HEK293T (cell line): ENCODE measurements around the gene ALK.
A peak's percentile ranks its signal among the peaks of the same experiment; 100 is the strongest.

ENCODE experiments used
- CTCF ChIA-PET: fragments of 350-600 bp; formaldehyde crosslinking; extraction: SDS; loops from one replicate; lab custom pipeline; 2021; ENCODE audit warnings: antibody characterized with exemption, inconsistent platforms; lab: Yijun Ruan, JAX
- POLR2A ChIA-PET: fragments of 350-600 bp; formaldehyde crosslinking; extraction: SDS; loops from one replicate; lab custom pipeline; 2020; ENCODE audit warnings: antibody characterized with exemption, inconsistent platforms; lab: Yijun Ruan, JAX
- DNase-seq: peaks from one replicate; pipeline ENCODE4 v3.0.0; 2012; ENCODE audit warnings: mixed read lengths; ENCODE audit errors: extremely low spot score
- ARNT ChIP-seq: fragments of 450-650 bp; IDR thresholded peaks from 2 replicates; pipeline ENCODE4 v1.6.1; 2017; ENCODE audit warnings: mild to moderate bottlenecking
- BHLHE40 ChIP-seq: fragments of 450-650 bp; IDR thresholded peaks from 2 replicates; pipeline ENCODE4 v1.6.1; 2016; ENCODE audit warnings: mild to moderate bottlenecking, moderate library complexity, borderline replicate concordance
- CTBP1 ChIP-seq: fragments of 450-650 bp; IDR thresholded peaks from 2 replicates; pipeline ENCODE4 v1.6.1; 2016; ENCODE audit warnings: borderline replicate concordance
- ELF4 ChIP-seq: fragments of 450-650 bp; IDR thresholded peaks from 2 replicates; pipeline ENCODE4 v1.6.1; 2017; ENCODE audit warnings: antibody characterized with exemption
- FOXA1 ChIP-seq: fragments of 450-650 bp; IDR thresholded peaks from 2 replicates; pipeline ENCODE4 v1.6.1; 2016; ENCODE audit warnings: mild to moderate bottlenecking
- FOXK2 ChIP-seq: fragments of 450-650 bp; IDR thresholded peaks from 2 replicates; pipeline ENCODE4 v1.6.1; 2016; ENCODE audit warnings: mild to moderate bottlenecking
- FOXM1 ChIP-seq: fragments of 450-650 bp; IDR thresholded peaks from 2 replicates; pipeline ENCODE4 v1.6.1; 2017; ENCODE audit warnings: mild to moderate bottlenecking, borderline replicate concordance
- HDGF ChIP-seq: fragments of 450-650 bp; IDR thresholded peaks from 2 replicates; pipeline ENCODE4 v1.6.1; 2017; ENCODE audit warnings: antibody characterized with exemption, borderline replicate concordance
- L3MBTL2 ChIP-seq: fragments of 450-650 bp; conservative IDR thresholded peaks from 2 replicates; pipeline ENCODE4 v1.6.1; 2016; ENCODE audit warnings: mild to moderate bottlenecking
- LEF1 ChIP-seq: fragments of 450-650 bp; IDR thresholded peaks from 2 replicates; pipeline ENCODE4 v1.6.1; 2017; ENCODE audit warnings: mild to moderate bottlenecking, borderline replicate concordance
- NFRKB ChIP-seq: fragments of 450-650 bp; IDR thresholded peaks from 2 replicates; pipeline ENCODE4 v1.6.1; 2016; ENCODE audit warnings: mild to moderate bottlenecking, moderate library complexity
- SP1 ChIP-seq: fragments of 450-650 bp; IDR thresholded peaks from 2 replicates; pipeline ENCODE4 v1.6.1; 2017
- SUZ12 ChIP-seq: fragments of 450-650 bp; IDR thresholded peaks from 2 replicates; pipeline ENCODE4 v1.6.1; 2016; ENCODE audit warnings: mild to moderate bottlenecking
- TARDBP ChIP-seq: fragments of 450-650 bp; IDR thresholded peaks from 2 replicates; pipeline ENCODE4 v1.6.1; 2016
- ZNF384 ChIP-seq: fragments of 450-650 bp; IDR thresholded peaks from 2 replicates; pipeline ENCODE4 v1.6.1; 2016
- TF ChIP-seq, protein P1 (sequence below): fragments of 450-650 bp; IDR thresholded peaks from 2 replicates; pipeline ENCODE4 v1.6.1; 2016

The ALK gene

DNA sequence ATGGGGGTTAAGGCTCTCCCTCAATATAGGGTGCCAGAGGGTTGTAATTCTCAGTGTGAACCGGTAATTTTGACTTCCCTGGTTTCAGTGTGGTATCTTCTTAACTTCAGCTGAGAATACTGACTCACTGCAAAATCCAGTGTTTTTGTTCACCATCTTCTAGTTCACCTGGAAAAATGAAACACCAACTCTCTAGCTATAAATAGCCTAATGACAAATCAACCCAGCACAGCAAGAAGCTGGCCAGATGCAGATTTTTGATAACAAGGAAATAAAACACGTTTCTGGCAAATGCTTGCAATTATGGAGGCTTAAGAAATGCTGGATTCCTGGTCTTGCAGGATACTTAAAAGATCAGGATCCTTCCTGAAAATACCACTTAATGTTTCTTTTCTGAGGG, 613.9 kb downstream of the ALK start:
- TF ChIP-seq TARDBP (no peak), NFRKB (no peak), FOXK2 (no peak), CTBP1 (no peak), FOXA1 (no peak)
- TF ChIP-seq, protein P1, sequence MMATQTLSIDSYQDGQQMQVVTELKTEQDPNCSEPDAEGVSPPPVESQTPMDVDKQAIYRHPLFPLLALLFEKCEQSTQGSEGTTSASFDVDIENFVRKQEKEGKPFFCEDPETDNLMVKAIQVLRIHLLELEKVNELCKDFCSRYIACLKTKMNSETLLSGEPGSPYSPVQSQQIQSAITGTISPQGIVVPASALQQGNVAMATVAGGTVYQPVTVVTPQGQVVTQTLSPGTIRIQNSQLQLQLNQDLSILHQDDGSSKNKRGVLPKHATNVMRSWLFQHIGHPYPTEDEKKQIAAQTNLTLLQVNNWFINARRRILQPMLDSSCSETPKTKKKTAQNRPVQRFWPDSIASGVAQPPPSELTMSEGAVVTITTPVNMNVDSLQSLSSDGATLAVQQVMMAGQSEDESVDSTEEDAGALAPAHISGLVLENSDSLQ, result no peak
- CTCF ChIA-PET, result interaction anchor here (0.7 to 0.9 kb wide), 2 partner anchors 13 to 47 kb away, joined by 3 read pairs; no protein-coding TSS in a partner anchor
- no peak for DNase-seq
- POLR2A ChIA-PET, result no interaction called here

DNA sequence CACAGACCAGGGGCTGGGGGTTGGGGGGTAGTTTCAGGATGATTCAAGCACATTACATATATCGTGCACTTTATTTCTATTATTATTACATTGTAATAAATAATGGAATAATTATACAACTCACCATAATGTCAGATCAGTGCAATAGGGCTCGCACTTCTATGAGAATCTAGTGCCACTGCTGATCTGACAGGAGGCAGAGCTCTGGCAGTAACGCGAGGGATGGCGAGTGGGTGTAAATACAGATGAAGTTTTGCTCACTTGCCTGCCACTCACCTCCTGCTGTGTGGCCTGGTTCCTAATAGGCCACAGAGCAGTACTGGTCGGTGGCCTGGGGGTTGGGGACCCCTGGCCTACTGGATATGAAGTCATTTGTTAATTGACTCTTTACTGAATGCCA, 615.6 kb downstream of the ALK start:
- DNase-seq, result no peak
- TF ChIP-seq ARNT (no peak), TARDBP (no peak), ZNF384 (no peak), ELF4 (no peak), HDGF (no peak), BHLHE40 (no peak), LEF1 (no peak), FOXM1 (no peak), SP1 (no peak), L3MBTL2 (no peak), SUZ12 (no peak), FOXA1 (no peak), CTBP1 (no peak)
- TF ChIP-seq, protein P1, result no peak
- POLR2A ChIA-PET, result no interaction called here
- CTCF ChIA-PET, result interaction anchor here (0.7 kb wide), 1 partner anchor 177 kb away, joined by 3 read pairs; no protein-coding TSS in a partner anchor

DNA sequence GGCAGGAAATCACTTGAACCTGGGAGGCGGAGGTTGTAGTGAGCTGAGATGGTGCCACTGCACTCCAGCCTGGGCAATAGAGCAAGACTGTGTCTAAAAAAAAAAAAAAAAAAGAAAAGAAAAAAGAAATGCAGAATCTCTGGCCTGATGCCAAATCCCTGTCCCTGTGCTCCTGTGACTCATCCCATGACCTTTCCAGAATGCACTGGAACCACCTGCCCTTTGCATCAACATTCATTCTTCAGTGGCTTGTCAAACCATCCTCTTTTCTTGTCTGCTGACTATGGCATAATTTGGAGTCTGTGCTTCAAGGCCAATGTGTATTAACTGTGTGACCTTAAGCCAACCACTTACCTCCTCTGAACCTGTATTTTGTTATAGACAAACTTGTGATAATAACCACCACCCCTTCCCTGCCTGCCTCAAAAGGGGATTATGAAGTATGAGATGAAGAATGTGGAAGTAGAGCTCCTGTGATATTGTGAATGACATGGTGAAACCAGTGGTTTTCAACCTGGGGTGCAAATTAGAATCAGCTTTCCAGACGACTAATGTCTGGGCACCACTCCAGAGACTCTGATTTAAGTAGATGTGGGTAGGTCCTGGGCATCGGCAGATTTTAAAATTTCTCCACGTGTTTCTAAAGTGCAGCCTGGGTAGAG, 616.9 kb downstream of the ALK start:
- TF ChIP-seq ARNT (no peak), BHLHE40 (no peak), FOXK2 (no peak), LEF1 (no peak), FOXM1 (no peak), HDGF (no peak), NFRKB (no peak), CTBP1 (no peak), L3MBTL2 (no peak), SP1 (no peak), ELF4 (no peak)
- TF ChIP-seq, protein P1, result no peak
- ChIA-PET CTCF (interaction anchor here (0.6 kb wide), 1 partner anchor 173 kb away, joined by 3 read pairs; no protein-coding TSS in a partner anchor), POLR2A (no interaction called here)
- DNase-seq, result no peak

DNA sequence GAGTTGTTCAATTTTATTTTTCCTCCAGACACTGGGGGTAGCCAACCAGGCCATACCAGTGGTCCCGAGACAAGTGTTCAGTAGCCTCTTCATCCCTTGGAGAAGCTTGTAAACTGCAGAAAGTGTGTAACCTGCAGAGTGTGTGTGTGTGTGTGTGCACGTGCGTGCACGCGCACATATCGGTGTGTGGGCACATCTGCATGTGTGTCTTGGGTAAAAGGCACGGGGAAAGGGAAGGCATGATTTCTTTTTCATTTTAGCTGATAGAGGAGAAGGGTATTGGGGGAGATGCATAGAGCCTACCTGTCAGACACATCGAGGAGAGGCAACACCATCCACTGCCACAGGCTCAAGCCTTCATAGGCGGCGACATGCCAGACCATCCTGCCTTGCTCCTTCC, 624.8 kb downstream of the ALK start:
- CTCF ChIA-PET, result no interaction called here
- POLR2A ChIA-PET, result no interaction called here
- DNase-seq, result no peak
- TF ChIP-seq LEF1 (no peak), SP1 (no peak), TARDBP (no peak), L3MBTL2 (no peak)

DNA sequence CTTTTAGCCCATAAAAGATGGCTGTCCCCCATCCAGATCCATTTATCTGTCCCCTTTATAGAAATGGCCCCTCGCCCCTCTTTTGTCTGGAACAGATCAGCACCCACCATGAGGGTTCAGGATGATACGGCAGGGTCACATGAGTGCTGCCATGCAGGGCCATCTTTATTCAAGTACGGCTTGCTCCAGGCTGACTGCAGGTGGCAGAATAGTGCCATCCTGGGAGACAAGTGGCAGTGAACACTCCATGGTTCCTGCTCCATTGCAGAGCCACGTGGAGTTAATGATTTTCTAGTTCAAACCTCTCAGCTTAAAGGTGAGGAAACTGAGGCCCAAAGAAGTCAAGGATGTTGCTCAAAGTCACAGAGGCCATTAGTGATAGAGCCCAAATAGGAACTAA, 625.5 kb downstream of the ALK start:
- CTCF ChIA-PET, result no interaction called here

DNA sequence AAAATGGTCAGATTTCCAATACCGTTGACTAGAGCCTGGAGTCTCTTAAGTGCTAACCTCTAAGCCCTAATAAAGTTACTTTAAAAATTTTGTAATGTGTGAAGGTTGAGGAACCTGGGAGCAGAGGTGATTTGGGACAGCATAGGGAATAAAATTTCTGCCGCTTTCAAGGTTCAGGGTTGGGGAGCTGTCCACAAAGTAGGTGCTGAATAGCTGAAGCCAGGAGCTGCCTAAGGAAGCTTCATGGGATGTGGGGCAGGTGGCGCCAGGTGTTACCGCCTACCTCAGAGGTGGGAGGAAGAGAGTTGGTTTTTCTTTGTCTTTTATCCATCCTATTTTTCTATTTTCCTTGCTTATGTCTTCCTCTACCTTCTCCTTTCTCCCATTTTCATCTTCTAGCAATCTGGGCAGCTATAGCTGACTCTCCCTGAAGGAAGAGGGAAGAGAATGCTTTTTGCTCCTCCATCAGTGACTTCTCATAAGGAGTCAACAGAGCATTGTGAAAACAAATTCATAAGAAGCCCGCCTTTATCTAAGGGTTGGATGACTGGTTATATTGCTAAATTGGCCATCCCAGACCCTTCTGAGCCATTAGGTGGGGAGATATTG, 627.5 kb downstream of the ALK start:
- ChIA-PET POLR2A (no interaction called here), CTCF (interaction anchor here (0.7 to 0.9 kb wide), 2 partner anchors 14 to 15 kb away, joined by 3 to 4 read pairs; no protein-coding TSS in a partner anchor)
- TF ChIP-seq L3MBTL2 (no peak), FOXK2 (no peak), ARNT (no peak)
- DNase-seq, result peak; percentile 48

More for the DNA sequence above, 625.5 kb downstream of the ALK start:
- POLR2A ChIA-PET, result no interaction called here
- TF ChIP-seq NFRKB (no peak), L3MBTL2 (no peak)
- no peak for DNase-seq
